ENCODE results near the gene MATR3. TPM values are rescaled to one million over a fixed set of nuclear protein-coding genes. Genes with fewer than 3 reads are reported as not detected.

The MATR3 gene
- total RNA-seq, 4 donors from 2014 or later: 194 to 326 (median 314) TPM

GRCh38 chr5:139379626-139380449 lies 86.3 kb downstream of the MATR3 start:
- no peaks in the 10 kb centered on the region for H3K27me3 ChIP-seq
- peaks cover 0 to 15% of the 10 kb centered on the region in 2 donors for H3K36me3 ChIP-seq
- H3K4me1 ChIP-seq: peaks cover 0 to 23% (median 3%) of the 10 kb centered on the region in 3 donors
- H3K27ac ChIP-seq: no peak overlapping the region
- TF ChIP-seq, protein P1, sequence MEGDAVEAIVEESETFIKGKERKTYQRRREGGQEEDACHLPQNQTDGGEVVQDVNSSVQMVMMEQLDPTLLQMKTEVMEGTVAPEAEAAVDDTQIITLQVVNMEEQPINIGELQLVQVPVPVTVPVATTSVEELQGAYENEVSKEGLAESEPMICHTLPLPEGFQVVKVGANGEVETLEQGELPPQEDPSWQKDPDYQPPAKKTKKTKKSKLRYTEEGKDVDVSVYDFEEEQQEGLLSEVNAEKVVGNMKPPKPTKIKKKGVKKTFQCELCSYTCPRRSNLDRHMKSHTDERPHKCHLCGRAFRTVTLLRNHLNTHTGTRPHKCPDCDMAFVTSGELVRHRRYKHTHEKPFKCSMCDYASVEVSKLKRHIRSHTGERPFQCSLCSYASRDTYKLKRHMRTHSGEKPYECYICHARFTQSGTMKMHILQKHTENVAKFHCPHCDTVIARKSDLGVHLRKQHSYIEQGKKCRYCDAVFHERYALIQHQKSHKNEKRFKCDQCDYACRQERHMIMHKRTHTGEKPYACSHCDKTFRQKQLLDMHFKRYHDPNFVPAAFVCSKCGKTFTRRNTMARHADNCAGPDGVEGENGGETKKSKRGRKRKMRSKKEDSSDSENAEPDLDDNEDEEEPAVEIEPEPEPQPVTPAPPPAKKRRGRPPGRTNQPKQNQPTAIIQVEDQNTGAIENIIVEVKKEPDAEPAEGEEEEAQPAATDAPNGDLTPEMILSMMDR (IDR thresholded peaks at IDR 0.05): no peak
- TF ChIP-seq EP300 (IDR thresholded peaks at IDR 0.05) (no peak), POLR2AphosphoS5 (IDR thresholded peaks at IDR 0.05) (no peak), POLR2A (IDR thresholded peaks at IDR 0.05) (no peak)
- H3K9me3 ChIP-seq: no peaks in the 10 kb centered on the region
- no peak overlapping the region for H3K4me3 ChIP-seq
- WGBS, 2 donors (ENCODE audit: low coverage in 1 of 2): 55 to 80% methylated on average over 4 to 5 of the region's 15 CpGs
- no peak for ATAC-seq

Small RNAs within 50 kb of the gene (small RNA-seq; reads per million reads assigned to genes)
- gene RNA5SP195 (0 reads per million in 4 donors), gene SNORA74A (10.6 to 23.9 (median 16.5) reads per million in 4 donors), gene SNORA74D (15.4 to 56.3 (median 36.5) reads per million in 4 donors)

Other genes with a start within 250 kb of the MATR3 start
- gene SIL1, start 95.4 kb upstream of the MATR3 start, total RNA-seq: 10 to 100 TPM; 28.6 to 48.1 (median 36.5) TPM
- gene PAIP2, start 48.1 kb downstream of the MATR3 start, total RNA-seq: 100 to 1,000 TPM in 2 of 4 donors, 10 to 100 TPM in 2; 78.5 to 131 (median 93.3) TPM
- gene SLC23A1, start 89.6 kb downstream of the MATR3 start, total RNA-seq: not detected
- under 1 TPM in 1 of 4 donors, not detected in 3; 0.74 TPM for gene MZB1, start 96.2 kb downstream of the MATR3 start, total RNA-seq
- gene PROB1, start 101.4 kb downstream of the MATR3 start, total RNA-seq: 1 to 10 TPM; 1.2 to 9.1 (median 4.1) TPM
- gene SPATA24, start 110.3 kb downstream of the MATR3 start, total RNA-seq: 10 to 100 TPM in 2 of 4 donors, 1 to 10 TPM in 2; 1.5 to 13.5 (median 6.3) TPM
- 10 to 100 TPM in 3 of 4 donors, 1 to 10 TPM in 1; 7.6 to 27.7 (median 14.5) TPM for gene DNAJC18, start 145.8 kb downstream of the MATR3 start, total RNA-seq
- gene ECSCR, start 169.0 kb downstream of the MATR3 start, total RNA-seq: 10 to 100 TPM in 3 of 4 donors, 1 to 10 TPM in 1; 7.6 to 34.9 (median 21.8) TPM
- gene SMIM33, start 177.3 kb downstream of the MATR3 start, total RNA-seq: not detected
- 10 to 100 TPM; 36.3 to 63.7 (median 50.6) TPM for gene STING1, start 189.0 kb downstream of the MATR3 start, total RNA-seq

Measured in gastroesophageal sphincter (tissue), 4 donors.